ENCODE results near the gene DNAJC9.
"Not testable (repeated sequence)": the region's sequence is repeated elsewhere in the genome, so short reads cannot be mapped to it uniquely, and the experiment has no call there.

Gene DNAJC9

GRCh38 chr10:73246646-73247508, at the start of gene DNAJC9:
Gene DNAJC9 (minus strand): TSS chr10:73247255. CDS start chr10:73247189, 66 bp downstream.
- peak; percentile 96 for DNase-seq (ENCODE audit: low read depth, low spot score)

GRCh38 chr10:73293461-73293860, 46.4 kb upstream of the DNAJC9 start:
- DNase-seq (ENCODE audit: low read depth, low spot score): no peak

- DNase-seq (ENCODE audit: low read depth, low spot score): no peak
Measured at GRCh38 chr10:73289958-73290357, 42.9 kb upstream of the DNAJC9 start.

- DNase-seq (ENCODE audit: low read depth, low spot score): no peak
Measured at GRCh38 chr10:73287441-73287840, 40.4 kb upstream of the DNAJC9 start.

- DNase-seq (ENCODE audit: low read depth, low spot score): no peak
Measured at GRCh38 chr10:73281097-73281496, 34.0 kb upstream of the DNAJC9 start.

- no peak for DNase-seq (ENCODE audit: low read depth, low spot score)
Measured at GRCh38 chr10:73264423-73264822, 17.4 kb upstream of the DNAJC9 start.

- no peak for DNase-seq (ENCODE audit: low read depth, low spot score)
Measured at GRCh38 chr10:73263693-73264347, 16.8 kb upstream of the DNAJC9 start.

- DNase-seq (ENCODE audit: low read depth, low spot score): no peak
Measured at GRCh38 chr10:73262880-73263555, 16.0 kb upstream of the DNAJC9 start.

GRCh38 chr10:73262105-73262730, 15.2 kb upstream of the DNAJC9 start:
- no peak for DNase-seq (ENCODE audit: low read depth, low spot score)

- DNase-seq (ENCODE audit: low read depth, low spot score): no peak
Measured at GRCh38 chr10:73261362-73261995, 14.4 kb upstream of the DNAJC9 start.

- not testable (repeated sequence) for DNase-seq (ENCODE audit: low read depth, low spot score)
Measured at GRCh38 chr10:73258612-73259011, 11.6 kb upstream of the DNAJC9 start.

GRCh38 chr10:73253225-73253555, 6.1 kb upstream of the DNAJC9 start:
- no peak for DNase-seq (ENCODE audit: low read depth, low spot score)

- DNase-seq (ENCODE audit: low read depth, low spot score): peak; percentile 88
Measured at GRCh38 chr10:73252445-73253224, 5.6 kb upstream of the DNAJC9 start, which contains the start of gene MRPS16. Gene MRPS16 (minus strand): TSS chr10:73252644. CDS start chr10:73252482, 162 bp downstream.

GRCh38 chr10:73251683-73252444, 4.8 kb upstream of the DNAJC9 start:
- DNase-seq (ENCODE audit: low read depth, low spot score): no peak

- no peak for DNase-seq (ENCODE audit: low read depth, low spot score)
Measured at GRCh38 chr10:73248259-73248724, 1.2 kb upstream of the DNAJC9 start.

GRCh38 chr10:73247509-73248258, 629 bp upstream of the DNAJC9 start:
- DNase-seq (ENCODE audit: low read depth, low spot score): no peak

- no peak for DNase-seq (ENCODE audit: low read depth, low spot score)
Measured at GRCh38 chr10:73246322-73246645, 771 bp downstream of the DNAJC9 start.

GRCh38 chr10:73244866-73245477, 2.1 kb downstream of the DNAJC9 start:
- DNase-seq (ENCODE audit: low read depth, low spot score): no peak

GRCh38 chr10:73239908-73240307, 7.1 kb downstream of the DNAJC9 start:
- DNase-seq (ENCODE audit: low read depth, low spot score): no peak
